Kidney (tissue), 14 donors: ENCODE measurements around the gene EBI3. TPM values are rescaled to one million over a fixed set of nuclear protein-coding genes. Genes with fewer than 3 reads are reported as not detected.
"Not testable (repeated sequence)": the region's sequence is repeated elsewhere in the genome, so short reads cannot be mapped to it uniquely, and the experiment has no call there.

Experiments used
- DNase-seq, 5 donors: peaks; one replicate each; pipeline ENCODE4 v3.0.0-alpha.2; 2013 to 2020
- FAIRE-seq: peaks from 2 replicates; lab custom pipeline; 2012; peaks lifted over from hg19 to GRCh38; lab: Jason Lieb, UNC
- H3K27ac ChIP-seq, 2 donors: one replicate each; pipeline ENCODE4 v1.7.0; 2013; ENCODE audit warnings: low read depth in 2 of 2, low read length in 2 of 2, inconsistent platforms in 1 of 2
- H3K27me3 ChIP-seq: one replicate; pipeline ENCODE4 v1.7.1; 2013; ENCODE audit warnings: low read length, inconsistent platforms; ENCODE audit not compliant: control insufficient read depth, insufficient read depth
- H3K36me3 ChIP-seq, 3 donors: one replicate each; pipeline versions ENCODE4 v1.7.0 to v1.7.1; 2013; ENCODE audit warnings: low read length in 3 of 3, control low read depth in 1 of 3, inconsistent platforms in 1 of 3; ENCODE audit not compliant: insufficient read depth in 3 of 3, control insufficient read depth in 2 of 3
- H3K4me1 ChIP-seq, 3 donors: one replicate each; pipeline versions ENCODE4 v1.7.0 to v1.7.1; 2013; ENCODE audit warnings: low read length in 3 of 3, inconsistent platforms in 1 of 3, low read depth in 1 of 3; ENCODE audit not compliant: control insufficient read depth in 2 of 3, insufficient read depth in 2 of 3
- H3K4me3 ChIP-seq, 3 donors: one replicate each; pipeline versions ENCODE4 v1.7.0 to v1.8.1; 2013; ENCODE audit warnings: low read length in 3 of 3, control low read depth in 1 of 3, inconsistent platforms in 1 of 3
- H3K9ac ChIP-seq, 3 donors: one replicate each; pipeline versions ENCODE4 v1.7.0 to v1.7.1; 2013; ENCODE audit warnings: low read length in 3 of 3, control low read depth in 1 of 3, inconsistent platforms in 1 of 3
- H3K9me3 ChIP-seq, 3 donors: one replicate each; pipeline versions ENCODE4 v1.7.0 to v1.7.1; 2013; ENCODE audit warnings: low read length in 3 of 3, control low read depth in 1 of 3, inconsistent platforms in 1 of 3; ENCODE audit not compliant: control insufficient read depth in 2 of 3, insufficient read depth in 1 of 3
- intact Hi-C: fragments of 100-400 bp; cut with DNase I; formaldehyde crosslinking; loops from one replicate; pipeline ENCODE4 v1.11.1; 2022
- polyA plus RNA-seq: library from polyadenylated mRNA; stranded (reverse); fragments of 350-450 nt; fragmentation: Illumina TruSeq; extraction: RNeasy Lipid Tissue Mini Kit (QIAGEN cat#74804); gene quantifications from one replicate; pipeline ENCODE4 v1.2.3, GENCODE V29; 2014; ENCODE audit warnings: low read depth, low replicate concordance; ENCODE audit not compliant: insufficient read depth
- total RNA-seq: library from RNA; stranded (reverse); fragmentation: NEBNext Ultra II Directional; extraction: Animal tissue kit (Norgen Biotek cat#: 25700); gene quantifications from one replicate; pipeline ENCODE4 v1.2.1, GENCODE V29; 2021
- TF ChIP-seq, protein P1 (sequence below): IDR thresholded peaks from 3 replicates; pipeline ENCODE4 v1.5.1; 2012; ENCODE audit warnings: mild to moderate bottlenecking, moderate library complexity, borderline replicate concordance; ENCODE audit not compliant: insufficient read depth; ENCODE audit errors: extremely low read depth
- donor health status: control.
- donor health status: control.
- donor health status: control.
- donor health status: control.
- donor health status: control.
- donor health status: DM: yes; HTN: yes; CAD: no.
- donor health status: Normal renal cell carcinoma (clear cell type).

EBI3 gene
- total and polyA plus RNA-seq, 2 donors from 2014 or later = 1.5 to 8.3 TPM

DNA sequence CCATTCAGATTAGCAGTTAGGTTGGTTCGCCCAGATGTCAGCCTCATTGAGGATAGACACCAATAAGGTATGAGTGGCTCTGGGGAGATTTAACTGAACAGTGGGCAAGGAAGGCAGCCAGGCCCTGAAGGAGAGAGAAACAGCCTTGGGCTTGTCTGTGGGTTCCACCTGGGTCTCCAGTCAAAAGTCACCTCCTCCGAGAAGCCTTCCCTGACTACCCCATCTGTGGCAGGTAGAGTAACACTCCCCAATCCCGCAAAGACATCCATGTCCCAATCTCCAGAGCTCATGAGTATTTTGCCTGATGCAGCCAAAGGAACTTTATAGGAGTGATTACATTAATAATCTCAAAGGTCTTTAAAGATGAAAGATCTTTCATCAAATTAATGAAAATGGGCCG lies 9.5 kb downstream of the EBI3 start:
- Histone ChIP-seq H3K36me3 (no peaks in the 10 kb centered on the region), H3K4me3 (no peak overlapping the region), H3K27ac (no peak overlapping the region), H3K9ac (no peak overlapping the region), H3K27me3 (no peaks in the 10 kb centered on the region), H3K4me1 (no peaks in the 10 kb centered on the region), H3K9me3 (no peaks in the 10 kb centered on the region)
- TF ChIP-seq, protein P1, sequence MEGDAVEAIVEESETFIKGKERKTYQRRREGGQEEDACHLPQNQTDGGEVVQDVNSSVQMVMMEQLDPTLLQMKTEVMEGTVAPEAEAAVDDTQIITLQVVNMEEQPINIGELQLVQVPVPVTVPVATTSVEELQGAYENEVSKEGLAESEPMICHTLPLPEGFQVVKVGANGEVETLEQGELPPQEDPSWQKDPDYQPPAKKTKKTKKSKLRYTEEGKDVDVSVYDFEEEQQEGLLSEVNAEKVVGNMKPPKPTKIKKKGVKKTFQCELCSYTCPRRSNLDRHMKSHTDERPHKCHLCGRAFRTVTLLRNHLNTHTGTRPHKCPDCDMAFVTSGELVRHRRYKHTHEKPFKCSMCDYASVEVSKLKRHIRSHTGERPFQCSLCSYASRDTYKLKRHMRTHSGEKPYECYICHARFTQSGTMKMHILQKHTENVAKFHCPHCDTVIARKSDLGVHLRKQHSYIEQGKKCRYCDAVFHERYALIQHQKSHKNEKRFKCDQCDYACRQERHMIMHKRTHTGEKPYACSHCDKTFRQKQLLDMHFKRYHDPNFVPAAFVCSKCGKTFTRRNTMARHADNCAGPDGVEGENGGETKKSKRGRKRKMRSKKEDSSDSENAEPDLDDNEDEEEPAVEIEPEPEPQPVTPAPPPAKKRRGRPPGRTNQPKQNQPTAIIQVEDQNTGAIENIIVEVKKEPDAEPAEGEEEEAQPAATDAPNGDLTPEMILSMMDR = no peak
- intact Hi-C loops = no loop called here
- FAIRE-seq (no peak), DNase-seq (no peak)

DNA sequence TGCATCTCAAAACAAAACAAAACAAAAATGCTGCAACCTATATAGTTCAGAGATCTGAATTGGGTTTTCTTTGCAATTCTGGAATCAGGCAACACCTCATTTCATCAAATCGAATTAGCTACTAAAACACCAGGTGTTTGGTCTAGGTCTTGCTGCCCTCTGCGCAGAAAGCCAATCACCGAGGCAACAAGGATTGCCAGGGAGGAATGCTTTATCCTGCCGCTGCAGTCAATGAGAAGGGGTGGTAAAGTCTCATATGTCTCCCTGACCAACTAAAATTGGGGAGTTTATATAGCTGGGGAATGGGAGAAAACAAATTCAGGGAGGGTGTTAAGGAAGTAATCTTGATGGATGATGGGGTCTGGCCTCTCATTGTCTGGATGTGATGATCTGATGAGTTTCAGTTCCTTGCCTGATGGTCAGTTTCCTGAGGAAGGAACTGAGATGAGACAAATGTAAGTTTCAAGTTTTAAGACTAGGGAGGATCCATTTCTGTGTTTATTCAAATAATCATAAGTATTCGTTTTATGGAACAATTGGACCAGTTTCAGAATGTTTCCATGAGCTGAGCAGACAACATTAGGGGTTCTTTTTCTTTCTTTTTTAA lies 12.6 kb downstream of the EBI3 start:
- Histone ChIP-seq H3K4me3 (no peak overlapping the region), H3K27ac (no peak overlapping the region), H3K36me3 (no peaks in the 10 kb centered on the region), H3K9ac (no peak overlapping the region), H3K9me3 (no peaks in the 10 kb centered on the region), H3K27me3 (no peaks in the 10 kb centered on the region), H3K4me1 (peaks cover 0 to 4% (median 3%) of the 10 kb centered on the region in 3 donors)
- TF ChIP-seq, protein P1 = no peak
- no peak for DNase-seq
- intact Hi-C loops = no loop called here
- FAIRE-seq = no peak

DNA sequence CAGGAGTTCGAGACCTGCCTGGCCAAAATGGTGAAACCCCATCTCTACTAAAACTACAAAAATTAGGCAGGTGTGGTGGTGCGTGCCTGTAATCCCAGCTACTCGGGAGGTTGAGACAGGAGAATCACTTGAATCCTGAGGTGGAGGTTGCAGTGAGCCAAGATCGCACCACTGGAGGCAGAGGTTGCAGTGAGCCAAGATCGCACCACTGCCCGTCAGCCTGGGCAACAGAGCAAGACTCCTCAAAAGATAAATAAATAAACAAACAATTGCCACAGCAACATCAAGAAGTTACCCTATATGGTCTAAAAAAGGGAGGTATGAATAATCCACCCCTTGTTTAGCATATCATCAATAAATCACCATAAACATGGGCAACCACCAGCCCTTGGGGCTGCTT lies 16.6 kb downstream of the EBI3 start:
- intact Hi-C loops, DNase-seq, FAIRE-seq, H3K4me1 ChIP-seq, H3K9me3 ChIP-seq, H3K9ac ChIP-seq, H3K27ac ChIP-seq, H3K27me3 ChIP-seq: not testable (repeated sequence)
- Histone ChIP-seq H3K4me3 (peak overlapping the region in 1 of 3 donors; percentile 95), H3K36me3 (peaks cover 2 to 14% (median 11%) of the 10 kb centered on the region in 3 donors)

DNA sequence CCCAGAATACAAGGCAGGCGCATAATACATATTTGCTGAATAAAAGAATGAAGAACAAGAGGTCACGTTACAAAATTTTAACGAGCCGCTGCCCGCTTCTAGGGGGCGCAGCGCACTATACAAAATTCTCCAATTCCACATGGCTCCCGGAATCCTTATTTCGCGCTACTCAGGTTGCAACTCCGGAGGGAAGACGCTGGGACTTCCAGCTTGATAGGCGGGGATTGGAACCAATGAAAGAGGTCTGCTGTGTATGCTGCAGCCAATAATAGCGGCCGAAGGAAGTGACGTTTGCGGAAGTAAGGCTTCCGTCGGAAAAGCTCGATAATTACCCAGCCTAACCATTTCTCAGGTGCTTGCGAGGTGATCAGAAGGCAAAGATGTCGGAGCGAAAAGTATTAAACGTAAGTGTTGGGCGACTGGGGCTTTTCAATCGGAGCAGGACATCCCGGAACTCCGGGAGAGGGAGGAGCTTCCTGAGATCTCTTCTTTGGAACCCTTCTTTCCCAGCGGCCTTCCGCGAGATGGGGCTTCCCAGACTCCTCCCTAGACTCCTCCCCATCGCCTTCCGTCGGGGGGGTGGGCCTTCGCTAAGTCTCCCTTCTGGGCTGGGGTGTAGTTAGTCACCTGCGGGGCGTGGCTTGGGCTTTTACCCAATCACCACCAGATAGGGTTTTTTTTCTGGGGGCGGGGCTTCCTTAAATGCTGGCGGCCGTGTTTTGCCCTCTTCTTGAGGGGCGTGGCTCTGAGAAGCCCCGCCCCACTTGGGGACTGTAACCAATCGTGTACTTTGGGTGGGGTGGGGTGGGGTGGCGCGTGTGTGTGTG lies 17.7 kb downstream of the EBI3 start, which contains the start of gene YJU2:
Gene YJU2 (plus strand): TSS at position 314 of the 827 bp plus-strand sequence. CDS start 67 bp downstream, at position 381.
- peaks cover 0 to 5% (median 4%) of the 10 kb centered on the region in 3 donors for H3K4me1 ChIP-seq
- H3K9me3 ChIP-seq = no peaks in the 10 kb centered on the region
- FAIRE-seq = peak; percentile 35
- H3K27me3 ChIP-seq = no peaks in the 10 kb centered on the region
- peaks cover 2 to 24% (median 14%) of the 10 kb centered on the region in 3 donors for H3K36me3 ChIP-seq
- intact Hi-C loops = no loop called here
- DNase-seq = peak; percentile 99 to 100 (median 100)
- TF ChIP-seq, protein P1 = peak; percentile 46
- peak within 1 kb of the TSS; percentile 80 to 99 (median 94) for H3K9ac ChIP-seq
- peak within 1 kb of the TSS; percentile 92 to 97 for H3K27ac ChIP-seq
- H3K4me3 ChIP-seq = peak within 1 kb of the TSS; percentile 95 to 100 (median 100)
